ENCODE data around the gene CMTM6. TPM values are rescaled to one million over a fixed set of nuclear protein-coding genes. Genes with fewer than 3 reads are reported as not detected.

CMTM6 gene
- polyA plus RNA-seq, 3 donors = 81.6 to 90.3 (median 81.6) TPM

Other genes with a start within 250 kb of the CMTM6 start
- 10 to 100 TPM; 42.3 to 47.7 (median 43.8) TPM for gene CMTM7, start 111.0 kb downstream of the CMTM6 start, polyA plus RNA-seq (ENCODE audit: insufficient read length in 3 of 3)
- gene DYNC1LI1, start 68.0 kb upstream of the CMTM6 start, polyA plus RNA-seq (ENCODE audit: insufficient read length in 3 of 3) = 10 to 100 TPM; 40.2 to 42.1 (median 41.3) TPM
- 10 to 100 TPM; 47.2 to 48.2 (median 47.9) TPM for gene CNOT10, start 182.3 kb upstream of the CMTM6 start, polyA plus RNA-seq (ENCODE audit: insufficient read length in 3 of 3)